HCT116 (cell line): Measurements from ENCODE around the gene COA3. TPM values are rescaled to one million over a fixed set of nuclear protein-coding genes. Genes with fewer than 3 reads are reported as not detected.

Source experiments
- ATAC-seq: fragments of 200-7000 bp; cut with Tn5 transposase; 2 replicates; pipeline ENCODE4 v1.9.1; 2020; ENCODE audit warnings: mild to moderate bottlenecking, moderate library complexity
- BruUV-seq: library from RNA; stranded (reverse); fragments of 400-500 nt; replicated peaks from 2 replicates; lab custom pipeline; 2021; lab: Mats Ljungman, UMichigan
- CTCF ChIA-PET: fragments of 300-600 bp; sonication (Branson Sonifier 250); formaldehyde crosslinking; loops from one replicate; lab custom pipeline; 2021; ENCODE audit warnings: antibody characterized with exemption; lab: Charles Lee
- POLR2A ChIA-PET: fragments of 300-600, 350-600 bp; sonication (Branson Sonifier 250); formaldehyde crosslinking; loops from one replicate; lab custom pipeline; 2021; ENCODE audit warnings: antibody characterized with exemption; lab: Charles Lee
- RAD21 ChIA-PET, 2 experiments: fragments of 300-600 bp; sonication (Branson Sonifier 250); formaldehyde crosslinking; loops; one replicate each; lab custom pipeline; 2023; ENCODE audit warnings: low total read pairs in 2 of 2; ENCODE audit not compliant: uncharacterized antibody in 2 of 2, unreplicated experiment in 2 of 2, low non-redundant PET in 1 of 2; lab: Charles Lee
- DNase-seq: peaks from one replicate; pipeline ENCODE4 v3.0.0-alpha.2; 2010; ENCODE audit warnings: low read depth, low spot score
- H2AFZ ChIP-seq: fragments of 200-600 bp; shearing (Covaris generic), sonication (generic); 2 replicates; pipeline ENCODE4 v1.6.1; 2017; ENCODE audit warnings: low read depth, mixed run types, mixed read lengths, antibody characterized with exemption, low read length; ENCODE audit not compliant: poor library complexity, severe bottlenecking
- H3K27ac ChIP-seq: 2 replicates; pipeline ENCODE4 v1.5.1; 2012; ENCODE audit warnings: low read depth, low read length
- H3K27me3 ChIP-seq: fragments of 200-600 bp; sonication (generic); 2 replicates; pipeline ENCODE4 v1.6.1; 2016; ENCODE audit warnings: mixed run types, low read length, mixed read lengths; ENCODE audit not compliant: insufficient read depth
- H3K36me3 ChIP-seq, 2 experiments: fragments of 200-500 bp in 1 of 2; fragments of 200-600 bp in 1 of 2; sonication (Bioruptor generic) in 1 of 2; sonication (generic) in 1 of 2; 2 replicates each; pipeline versions ENCODE4 v1.5.1 to v1.6.1; 2014 to 2016; ENCODE audit warnings: low read length in 2 of 2, inconsistent platforms in 1 of 2, mixed read lengths in 1 of 2, mixed run types in 1 of 2; ENCODE audit not compliant: insufficient read depth in 2 of 2, control insufficient read depth in 1 of 2
- H3K4me1 ChIP-seq, 2 experiments: fragments of 200-600 bp in 1 of 2; sonication (generic) in 1 of 2; 2 replicates each; pipeline versions ENCODE4 v1.5.1 to v1.6.1; 2012 to 2017; ENCODE audit warnings: low read length in 2 of 2, inconsistent platforms in 1 of 2, mild to moderate bottlenecking in 1 of 2, mixed read lengths in 1 of 2, mixed run types in 1 of 2, moderate library complexity in 1 of 2; ENCODE audit not compliant: insufficient read depth in 2 of 2, control insufficient read depth in 1 of 2
- H3K4me2 ChIP-seq: fragments of 200-600 bp; sonication (generic); 2 replicates; pipeline ENCODE4 v1.6.1; 2017; ENCODE audit warnings: mixed run types, low read length, mixed read lengths
- H3K4me3 ChIP-seq, 2 experiments: fragments of 200-600 bp in 1 of 2; sonication (generic) in 1 of 2; replicated peaks in 1 of 2; 2 replicates each; pipeline ENCODE4 v1.5.1; 2011 to 2016; ENCODE audit warnings: low read length in 2 of 2, control low read depth in 1 of 2, low read depth in 1 of 2, mild to moderate bottlenecking in 1 of 2, mixed read lengths in 1 of 2, mixed run types in 1 of 2
- H3K79me2 ChIP-seq: fragments of 200-600 bp; sonication (generic); 2 replicates; pipeline ENCODE4 v1.6.1; 2017; ENCODE audit warnings: mild to moderate bottlenecking, mixed run types, low read length, moderate library complexity, mixed read lengths; ENCODE audit not compliant: insufficient read depth
- H3K9ac ChIP-seq: fragments of 200-600 bp; sonication (generic); 2 replicates; pipeline ENCODE4 v1.6.1; 2016; ENCODE audit warnings: low read length, mixed read lengths
- H3K9me2 ChIP-seq: fragments of 200-600 bp; sonication (generic), shearing (Covaris generic); 2 replicates; pipeline ENCODE4 v1.6.1; 2017; ENCODE audit warnings: mixed run types, mild to moderate bottlenecking, moderate library complexity; ENCODE audit not compliant: insufficient read depth
- H3K9me3 ChIP-seq, 2 experiments: fragments of 200-500 bp in 1 of 2; fragments of 200-600 bp in 1 of 2; sonication (Bioruptor generic) in 1 of 2; sonication (generic) in 1 of 2; 2 replicates each; pipeline ENCODE4 v1.6.1; 2014 to 2017; ENCODE audit warnings: low read length in 2 of 2, mixed read lengths in 2 of 2, inconsistent platforms in 1 of 2, low read depth in 1 of 2, mild to moderate bottlenecking in 1 of 2, mixed run types in 1 of 2, moderate library complexity in 1 of 2; ENCODE audit not compliant: control insufficient read depth in 1 of 2, insufficient read depth in 1 of 2
- H4K20me1 ChIP-seq: fragments of 200-600 bp; sonication (generic), shearing (Covaris generic); 2 replicates; pipeline ENCODE4 v1.6.1; 2017; ENCODE audit warnings: mixed run types, mild to moderate bottlenecking, moderate library complexity; ENCODE audit not compliant: insufficient read depth
- CBX3 ChIP-seq: IDR thresholded peaks from 2 replicates; pipeline ENCODE4 v1.6.1; 2012; ENCODE audit warnings: low read depth
- EGR1 ChIP-seq: IDR thresholded peaks from 2 replicates; pipeline ENCODE4 v1.6.1; 2012; ENCODE audit warnings: low read depth
- EZH2 ChIP-seq: fragments of 200-600 bp; sonication (generic); IDR thresholded peaks from 2 replicates; pipeline ENCODE4 v1.6.1; 2017; ENCODE audit warnings: antibody characterized with exemption, mixed run types
- FOSL1 ChIP-seq: IDR thresholded peaks from 2 replicates; pipeline ENCODE4 v1.6.1; 2012; ENCODE audit warnings: low read depth
- JUND ChIP-seq: IDR thresholded peaks from 2 replicates; pipeline ENCODE4 v1.6.1; 2012
- MAX ChIP-seq: IDR thresholded peaks from 2 replicates; pipeline ENCODE4 v1.6.1; 2012
- POLR2A ChIP-seq: IDR thresholded peaks from 2 replicates; pipeline ENCODE4 v1.7.0; 2011; ENCODE audit warnings: borderline replicate concordance; ENCODE audit not compliant: insufficient read depth, insufficient read length; ENCODE audit errors: extremely low read depth
- RAD21 ChIP-seq: IDR thresholded peaks from 2 replicates; pipeline ENCODE4 v1.6.1; 2012; ENCODE audit warnings: low read depth, mild to moderate bottlenecking
- SIN3A ChIP-seq: IDR thresholded peaks from 2 replicates; pipeline ENCODE4 v1.6.1; 2012; ENCODE audit warnings: low read depth
- SRF ChIP-seq: IDR thresholded peaks from 2 replicates; pipeline ENCODE4 v1.6.1; 2012; ENCODE audit warnings: low read depth
- TCF7L2 ChIP-seq: IDR thresholded peaks from 2 replicates; pipeline ENCODE4 v1.7.0; 2011; ENCODE audit warnings: borderline replicate concordance, inconsistent platforms; ENCODE audit not compliant: insufficient read depth, insufficient read length; ENCODE audit errors: extremely low read depth
- YY1 ChIP-seq: IDR thresholded peaks from 2 replicates; pipeline ENCODE4 v1.6.1; 2011; ENCODE audit warnings: low read length, low read depth, moderate library complexity, mild to moderate bottlenecking; ENCODE audit not compliant: insufficient replicate concordance; ENCODE audit errors: extremely low read depth
- ZFX ChIP-seq: fragments of 450-650 bp; IDR thresholded peaks from 2 replicates; pipeline ENCODE4 v1.6.1; 2017
- intact Hi-C: fragments of 100-400 bp; cut with micrococcal nuclease; formaldehyde crosslinking; loops from 2 replicates; pipeline ENCODE4 v1.10.0; 2022
- total RNA-seq: library from RNA; stranded (reverse); gene quantifications from one replicate; pipeline ENCODE4 v1.2.1, GENCODE V29; 2021; ENCODE audit not compliant: unreplicated experiment
- TF ChIP-seq, protein P1 (sequence below): IDR thresholded peaks from 2 replicates; pipeline ENCODE4 v1.6.1; 2012; ENCODE audit warnings: low read depth
- TF ChIP-seq, protein P2 (sequence below): IDR thresholded peaks from 2 replicates; pipeline ENCODE4 v1.6.1; 2012

Gene COA3
- total RNA-seq, 1 experiment from 2014 or later = 37.1 TPM

DNA sequence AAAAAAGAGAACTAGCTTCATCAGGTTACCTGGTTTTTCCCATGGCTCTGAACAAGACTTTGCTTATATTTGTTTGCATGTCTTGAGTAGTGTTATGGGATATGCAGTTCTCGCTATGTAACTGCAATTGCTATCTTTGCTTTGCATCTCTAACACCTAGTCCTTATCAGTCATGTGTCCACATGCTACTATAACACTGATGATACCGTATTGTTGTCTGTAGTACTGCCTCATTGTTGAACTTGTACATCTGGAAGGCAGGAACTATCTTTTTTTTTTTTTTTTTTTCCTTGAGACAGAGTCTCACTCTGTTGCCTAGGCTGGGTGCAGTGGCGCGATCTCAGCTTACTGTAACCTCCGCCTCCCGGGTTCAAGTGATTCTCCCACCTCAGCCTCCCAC lies 37.2 kb upstream of the COA3 start:
- TF ChIP-seq, protein P1, sequence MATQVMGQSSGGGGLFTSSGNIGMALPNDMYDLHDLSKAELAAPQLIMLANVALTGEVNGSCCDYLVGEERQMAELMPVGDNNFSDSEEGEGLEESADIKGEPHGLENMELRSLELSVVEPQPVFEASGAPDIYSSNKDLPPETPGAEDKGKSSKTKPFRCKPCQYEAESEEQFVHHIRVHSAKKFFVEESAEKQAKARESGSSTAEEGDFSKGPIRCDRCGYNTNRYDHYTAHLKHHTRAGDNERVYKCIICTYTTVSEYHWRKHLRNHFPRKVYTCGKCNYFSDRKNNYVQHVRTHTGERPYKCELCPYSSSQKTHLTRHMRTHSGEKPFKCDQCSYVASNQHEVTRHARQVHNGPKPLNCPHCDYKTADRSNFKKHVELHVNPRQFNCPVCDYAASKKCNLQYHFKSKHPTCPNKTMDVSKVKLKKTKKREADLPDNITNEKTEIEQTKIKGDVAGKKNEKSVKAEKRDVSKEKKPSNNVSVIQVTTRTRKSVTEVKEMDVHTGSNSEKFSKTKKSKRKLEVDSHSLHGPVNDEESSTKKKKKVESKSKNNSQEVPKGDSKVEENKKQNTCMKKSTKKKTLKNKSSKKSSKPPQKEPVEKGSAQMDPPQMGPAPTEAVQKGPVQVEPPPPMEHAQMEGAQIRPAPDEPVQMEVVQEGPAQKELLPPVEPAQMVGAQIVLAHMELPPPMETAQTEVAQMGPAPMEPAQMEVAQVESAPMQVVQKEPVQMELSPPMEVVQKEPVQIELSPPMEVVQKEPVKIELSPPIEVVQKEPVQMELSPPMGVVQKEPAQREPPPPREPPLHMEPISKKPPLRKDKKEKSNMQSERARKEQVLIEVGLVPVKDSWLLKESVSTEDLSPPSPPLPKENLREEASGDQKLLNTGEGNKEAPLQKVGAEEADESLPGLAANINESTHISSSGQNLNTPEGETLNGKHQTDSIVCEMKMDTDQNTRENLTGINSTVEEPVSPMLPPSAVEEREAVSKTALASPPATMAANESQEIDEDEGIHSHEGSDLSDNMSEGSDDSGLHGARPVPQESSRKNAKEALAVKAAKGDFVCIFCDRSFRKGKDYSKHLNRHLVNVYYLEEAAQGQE = no peak
- TF ChIP-seq SRF (no peak), EZH2 (no peak), CBX3 (no peak), YY1 (no peak), EGR1 (no peak), SIN3A (no peak), MAX (no peak), RAD21 (no peak), ZFX (no peak), JUND (no peak), TCF7L2 (no peak), POLR2A (no peak), FOSL1 (no peak)
- TF ChIP-seq, protein P2, sequence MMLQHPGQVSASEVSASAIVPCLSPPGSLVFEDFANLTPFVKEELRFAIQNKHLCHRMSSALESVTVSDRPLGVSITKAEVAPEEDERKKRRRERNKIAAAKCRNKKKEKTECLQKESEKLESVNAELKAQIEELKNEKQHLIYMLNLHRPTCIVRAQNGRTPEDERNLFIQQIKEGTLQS = no peak
- Histone ChIP-seq H3K27me3 (no peaks in the 10 kb centered on the region), H3K4me2 (no peak overlapping the region), H3K4me1 (peaks cover 12 to 19% of the 10 kb centered on the region in 2 experiments; a peak in 3 of 4 replicates), H4K20me1 (no peaks in the 10 kb centered on the region), H3K9me2 (no peaks in the 10 kb centered on the region), H3K9me3 (no peaks in the 10 kb centered on the region), H3K79me2 (peaks cover 60% of the 10 kb centered on the region), H3K36me3 (peaks cover 25 to 44% of the 10 kb centered on the region in 2 experiments), H2AFZ (no peak overlapping the region), H3K27ac (no peak overlapping the region), H3K9ac (no peak overlapping the region), H3K4me3 (no peak overlapping the region)
- ChIA-PET CTCF (no interaction called here), POLR2A (no interaction called here), RAD21 (no interaction called here)
- no TSS peak for BruUV-seq
- ATAC-seq (no peak), DNase-seq (no peak)
- intact Hi-C loops = no loop called here
